Trophoblast cell (in vitro differentiated cells and primary cell): ENCODE measurements around the gene FCGBP.
A peak's percentile ranks its signal among the peaks of the same experiment; 100 is the strongest.

ENCODE experiments used
- DNase-seq, 2 donors: peaks; one replicate each; pipeline ENCODE4 v3.0.0-alpha.2; 2016
- H2AFZ ChIP-seq: 2 replicates; pipeline ENCODE4 v1.6.1; 2013; ENCODE audit warnings: low read length, moderate library complexity, mild to moderate bottlenecking; ENCODE audit not compliant: insufficient read depth, poor library complexity
- H2AK5ac ChIP-seq: 2 replicates; pipeline ENCODE4 v1.6.1; 2013; ENCODE audit warnings: mild to moderate bottlenecking, low read length
- H2BK120ac ChIP-seq: 2 replicates; pipeline ENCODE4 v1.6.1; 2013; ENCODE audit warnings: low read length, mild to moderate bottlenecking, moderate library complexity; ENCODE audit not compliant: insufficient read depth, poor library complexity
- H2BK12ac ChIP-seq: 2 replicates; pipeline ENCODE4 v1.6.1; 2013; ENCODE audit warnings: mild to moderate bottlenecking, low read length, moderate library complexity
- H2BK5ac ChIP-seq: 2 replicates; pipeline ENCODE4 v1.6.1; 2013; ENCODE audit warnings: low read length, low read depth, moderate library complexity, mild to moderate bottlenecking; ENCODE audit not compliant: poor library complexity
- H3K14ac ChIP-seq: 2 replicates; pipeline ENCODE4 v1.6.1; 2013; ENCODE audit warnings: mild to moderate bottlenecking, low read length
- H3K18ac ChIP-seq: 2 replicates; pipeline ENCODE4 v1.6.1; 2013; ENCODE audit warnings: mild to moderate bottlenecking, low read length
- H3K23ac ChIP-seq: 2 replicates; pipeline ENCODE4 v1.6.1; 2013; ENCODE audit warnings: low read length
- H3K27ac ChIP-seq: 2 replicates; pipeline ENCODE4 v1.5.1; 2013; ENCODE audit warnings: low read depth, mild to moderate bottlenecking, inconsistent platforms, low read length, moderate library complexity
- H3K27me3 ChIP-seq: 2 replicates; pipeline ENCODE4 v1.6.1; 2013; ENCODE audit warnings: inconsistent platforms, mild to moderate bottlenecking, low read length, moderate library complexity; ENCODE audit not compliant: insufficient read depth
- H3K36me3 ChIP-seq, 2 experiments: 1 replicate in 1 of 2; 2 replicates in 1 of 2; pipeline ENCODE4 v1.6.1; 2013; ENCODE audit warnings: low read length in 2 of 2, mild to moderate bottlenecking in 2 of 2, moderate library complexity in 1 of 2; ENCODE audit not compliant: insufficient read depth in 2 of 2, control insufficient read depth in 1 of 2
- H3K4ac ChIP-seq: 2 replicates; pipeline ENCODE4 v1.6.1; 2013; ENCODE audit warnings: low read depth, mild to moderate bottlenecking, low read length, moderate library complexity
- H3K4me1 ChIP-seq, 2 experiments: 1 replicate in 1 of 2; 2 replicates in 1 of 2; pipeline ENCODE4 v1.6.1; 2013; ENCODE audit warnings: low read length in 2 of 2, mild to moderate bottlenecking in 2 of 2, moderate library complexity in 1 of 2; ENCODE audit not compliant: insufficient read depth in 2 of 2, control insufficient read depth in 1 of 2
- H3K4me2 ChIP-seq: 2 replicates; pipeline ENCODE4 v1.6.1; 2013; ENCODE audit warnings: inconsistent platforms, mild to moderate bottlenecking, low read length, moderate library complexity
- H3K4me3 ChIP-seq: 2 replicates; pipeline ENCODE4 v1.5.1; 2013; ENCODE audit warnings: mild to moderate bottlenecking, low read depth, low read length, inconsistent platforms
- H3K79me1 ChIP-seq: one replicate; pipeline ENCODE4 v1.6.1; 2013; ENCODE audit warnings: low read length
- H3K79me2 ChIP-seq: 2 replicates; pipeline ENCODE4 v1.6.1; 2013; ENCODE audit warnings: low read length, mild to moderate bottlenecking; ENCODE audit not compliant: control insufficient read depth, insufficient read depth, poor library complexity
- H3K9ac ChIP-seq: 2 replicates; pipeline ENCODE4 v1.6.1; 2013; ENCODE audit warnings: mild to moderate bottlenecking, low read length
- H3K9me3 ChIP-seq: 2 replicates; pipeline ENCODE4 v1.6.1; 2013; ENCODE audit warnings: low read depth, mild to moderate bottlenecking, control low read depth, inconsistent platforms, low read length; ENCODE audit not compliant: insufficient read depth
- H4K12ac ChIP-seq: 2 replicates; pipeline ENCODE4 v1.6.1; 2013; ENCODE audit warnings: low read depth, mild to moderate bottlenecking, low read length, moderate library complexity
- H4K8ac ChIP-seq: 2 replicates; pipeline ENCODE4 v1.6.1; 2013; ENCODE audit warnings: low read depth, mild to moderate bottlenecking, low read length, moderate library complexity
- H4K91ac ChIP-seq: one replicate; pipeline ENCODE4 v1.6.1; 2013; ENCODE audit warnings: low read depth, mild to moderate bottlenecking, low read length, moderate library complexity
- WGBS: extraction: QIAGEN DNeasy Blood & Tissue Kit; methylation state at CpG from one replicate; pipeline ENCODE4 v1.1.7; 2013; ENCODE audit warnings: missing lambda C conversion rate; ENCODE audit not compliant: insufficient read length, insufficient coverage; ENCODE audit errors: extremely low coverage; 5-methylcytosine and 5-hydroxymethylcytosine counted together

The FCGBP gene

GRCh38 chr19:39946532-39946931 is 12.1 kb upstream of the FCGBP start:
- peaks cover 2% of the 10 kb centered on the region for H3K9me3 ChIP-seq
- no peak overlapping the region for H2BK5ac ChIP-seq
- no peak overlapping the region for H3K4ac ChIP-seq
- no peak overlapping the region for H2BK12ac ChIP-seq
- H3K18ac ChIP-seq = no peak overlapping the region
- H3K27ac ChIP-seq = no peak overlapping the region
- peak; percentile 37 to 55 for DNase-seq
- H3K9ac ChIP-seq = no peak overlapping the region
- no peaks in the 10 kb centered on the region for H3K79me1 ChIP-seq
- H4K12ac ChIP-seq = no peak overlapping the region
- H3K23ac ChIP-seq = no peak overlapping the region
- H4K8ac ChIP-seq = no peak overlapping the region
- no peak overlapping the region for H3K14ac ChIP-seq
- no CpG with 5 or more reads among the region's 4 CpGs for WGBS
- H3K4me3 ChIP-seq = no peak overlapping the region
- no peak overlapping the region for H2AK5ac ChIP-seq
- H2BK120ac ChIP-seq = no peak overlapping the region
- H3K4me1 ChIP-seq = peaks cover 0 to 1% of the 10 kb centered on the region in 2 experiments
- H3K27me3 ChIP-seq = no peaks in the 10 kb centered on the region
- no peak overlapping the region for H2AFZ ChIP-seq
- H4K91ac ChIP-seq = no peak overlapping the region
- H3K79me2 ChIP-seq = no peaks in the 10 kb centered on the region
- H3K36me3 ChIP-seq = no peaks in the 10 kb centered on the region
- H3K4me2 ChIP-seq = no peak overlapping the region

- no peak overlapping the region for H3K27ac ChIP-seq
- H4K12ac ChIP-seq = no peak overlapping the region
- H3K18ac ChIP-seq = no peak overlapping the region
- H2BK12ac ChIP-seq = no peak overlapping the region
- no peak overlapping the region for H3K9ac ChIP-seq
- DNase-seq = no peak
- H4K8ac ChIP-seq = no peak overlapping the region
- no peak overlapping the region for H2BK5ac ChIP-seq
- H3K36me3 ChIP-seq = no peaks in the 10 kb centered on the region
- no peak overlapping the region for H3K4me3 ChIP-seq
- H3K23ac ChIP-seq = no peak overlapping the region
- H3K4ac ChIP-seq = no peak overlapping the region
- H2AK5ac ChIP-seq = no peak overlapping the region
- H3K79me2 ChIP-seq = no peaks in the 10 kb centered on the region
- no peak overlapping the region for H2AFZ ChIP-seq
- no peaks in the 10 kb centered on the region for H3K27me3 ChIP-seq
- H3K79me1 ChIP-seq = no peaks in the 10 kb centered on the region
- H3K9me3 ChIP-seq = no peaks in the 10 kb centered on the region
- no peak overlapping the region for H3K4me2 ChIP-seq
- no CpG with 5 or more reads among the region's 7 CpGs for WGBS
- no peak overlapping the region for H4K91ac ChIP-seq
- H3K14ac ChIP-seq = no peak overlapping the region
- H3K4me1 ChIP-seq = peaks cover 0 to 2% of the 10 kb centered on the region in 2 experiments
- no peak overlapping the region for H2BK120ac ChIP-seq
These were observed 9.2 kb upstream of the FCGBP start for GRCh38 chr19:39943586-39943985.

GRCh38 chr19:39942366-39942730 is 7.9 kb upstream of the FCGBP start:
- no peak overlapping the region for H4K91ac ChIP-seq
- no CpG with 5 or more reads among the region's 4 CpGs for WGBS

GRCh38 chr19:39941615-39942365 is 7.4 kb upstream of the FCGBP start:
- no peak overlapping the region for H4K91ac ChIP-seq
- no peak overlapping the region for H2BK12ac ChIP-seq
- H3K4me3 ChIP-seq = no peak overlapping the region
- no peak overlapping the region for H2BK120ac ChIP-seq
- no peak overlapping the region for H2AFZ ChIP-seq
- H3K4me1 ChIP-seq = peaks cover 0 to 2% of the 10 kb centered on the region in 2 experiments
- H3K9me3 ChIP-seq = no peaks in the 10 kb centered on the region
- no peak overlapping the region for H3K4ac ChIP-seq
- WGBS = no CpG with 5 or more reads among the region's 5 CpGs
- no peak overlapping the region for H3K27ac ChIP-seq
- no peaks in the 10 kb centered on the region for H3K79me2 ChIP-seq
- H3K18ac ChIP-seq = no peak overlapping the region
- H3K23ac ChIP-seq = no peak overlapping the region
- H3K27me3 ChIP-seq = no peaks in the 10 kb centered on the region
- no peak overlapping the region for H3K9ac ChIP-seq
- DNase-seq = peak in 1 of 2 donors; percentile 19
- no peak overlapping the region for H3K4me2 ChIP-seq
- H4K8ac ChIP-seq = no peak overlapping the region
- H3K36me3 ChIP-seq = no peaks in the 10 kb centered on the region
- H3K79me1 ChIP-seq = no peaks in the 10 kb centered on the region
- no peak overlapping the region for H3K14ac ChIP-seq
- H2BK5ac ChIP-seq = no peak overlapping the region
- H2AK5ac ChIP-seq = no peak overlapping the region
- H4K12ac ChIP-seq = no peak overlapping the region

More at GRCh38 chr19:39942366-39942730, 7.9 kb upstream of the FCGBP start:
- Histone ChIP-seq H3K9ac (no peak overlapping the region), H3K9me3 (no peaks in the 10 kb centered on the region), H4K12ac (no peak overlapping the region), H3K79me2 (no peaks in the 10 kb centered on the region), H2BK12ac (no peak overlapping the region), H3K14ac (no peak overlapping the region), H2BK5ac (no peak overlapping the region), H3K4me3 (no peak overlapping the region), H2AFZ (no peak overlapping the region), H3K36me3 (no peaks in the 10 kb centered on the region), H3K27ac (no peak overlapping the region), H2BK120ac (no peak overlapping the region), H3K79me1 (no peaks in the 10 kb centered on the region), H3K23ac (no peak overlapping the region), H3K27me3 (no peaks in the 10 kb centered on the region), H3K4me2 (no peak overlapping the region), H3K4me1 (peaks cover 0 to 2% of the 10 kb centered on the region in 2 experiments), H2AK5ac (no peak overlapping the region), H4K8ac (no peak overlapping the region), H3K4ac (no peak overlapping the region), H3K18ac (no peak overlapping the region)
- no peak for DNase-seq
